ENCODE results near the gene PRPF40B.

The PRPF40B gene

GRCh38 chr12:49643135-49643534 lies 19.8 kb downstream of the PRPF40B start:
- Histone ChIP-seq H3K27me3 (ENCODE audit: control insufficient read depth, insufficient read depth, low read length) (no peaks in the 10 kb centered on the region), H3K9ac (ENCODE audit: low read length) (no peak overlapping the region), H3K4me3 (ENCODE audit: low read length) (no peak overlapping the region), H3K4me1 (ENCODE audit: control insufficient read depth, low read depth, low read length) (no peaks in the 10 kb centered on the region), H3K27ac (ENCODE audit: low read length) (no peak overlapping the region), H3K36me3 (ENCODE audit: control insufficient read depth, low read depth, low read length) (peaks cover 40% of the 10 kb centered on the region), H3K9me3 (ENCODE audit: control insufficient read depth, low read depth, low read length) (no peaks in the 10 kb centered on the region)

DNA sequence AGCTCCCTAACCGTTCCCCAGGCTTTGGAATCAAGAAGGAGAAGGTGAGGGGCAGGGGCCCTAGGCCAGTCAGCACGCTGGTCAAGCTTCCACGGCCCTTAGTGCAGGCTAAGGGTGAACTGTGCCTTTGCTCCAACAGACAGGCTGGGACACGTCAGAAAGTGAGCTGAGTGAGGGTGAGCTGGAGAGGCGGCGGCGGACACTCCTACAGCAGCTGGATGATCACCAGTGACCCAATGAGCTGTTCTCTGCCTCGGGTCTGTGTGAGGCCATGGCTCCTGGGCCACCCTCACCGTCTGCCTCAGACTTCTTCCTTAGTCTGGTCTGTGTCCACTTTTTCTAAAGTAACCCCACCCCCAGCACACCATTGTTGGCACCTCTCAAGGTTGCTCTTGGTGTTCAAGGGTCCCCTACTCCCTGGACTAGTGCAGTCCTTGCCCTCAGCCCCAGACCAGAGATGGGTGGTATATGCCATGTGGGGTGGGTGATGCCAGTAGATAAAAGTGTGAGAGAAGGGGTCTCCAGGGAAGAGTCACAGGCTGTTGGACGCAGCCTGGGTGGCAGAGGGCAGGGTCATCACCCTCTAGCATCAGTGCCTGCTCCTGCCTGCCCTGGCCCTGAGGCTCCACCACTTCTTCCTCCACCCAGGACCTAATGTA lies 20.7 kb downstream of the PRPF40B start:
- H3K27ac ChIP-seq (ENCODE audit: low read length), result no peak overlapping the region
- H3K27me3 ChIP-seq (ENCODE audit: control insufficient read depth, insufficient read depth, low read length), result no peaks in the 10 kb centered on the region
- H3K4me3 ChIP-seq (ENCODE audit: low read length), result no peak overlapping the region
- H3K4me1 ChIP-seq (ENCODE audit: control insufficient read depth, low read depth, low read length), result no peaks in the 10 kb centered on the region
- H3K9ac ChIP-seq (ENCODE audit: low read length), result no peak overlapping the region
- H3K9me3 ChIP-seq (ENCODE audit: control insufficient read depth, low read depth, low read length), result no peaks in the 10 kb centered on the region
- peaks cover 49% of the 10 kb centered on the region for H3K36me3 ChIP-seq (ENCODE audit: control insufficient read depth, low read depth, low read length)

GRCh38 chr12:49644620-49644994 lies 21.2 kb downstream of the PRPF40B start:
- Histone ChIP-seq H3K4me3 (ENCODE audit: low read length) (no peak overlapping the region), H3K36me3 (ENCODE audit: control insufficient read depth, low read depth, low read length) (peaks cover 52% of the 10 kb centered on the region), H3K9me3 (ENCODE audit: control insufficient read depth, low read depth, low read length) (no peaks in the 10 kb centered on the region), H3K27ac (ENCODE audit: low read length) (no peak overlapping the region), H3K27me3 (ENCODE audit: control insufficient read depth, insufficient read depth, low read length) (no peaks in the 10 kb centered on the region), H3K4me1 (ENCODE audit: control insufficient read depth, low read depth, low read length) (no peaks in the 10 kb centered on the region), H3K9ac (ENCODE audit: low read length) (no peak overlapping the region)

DNA sequence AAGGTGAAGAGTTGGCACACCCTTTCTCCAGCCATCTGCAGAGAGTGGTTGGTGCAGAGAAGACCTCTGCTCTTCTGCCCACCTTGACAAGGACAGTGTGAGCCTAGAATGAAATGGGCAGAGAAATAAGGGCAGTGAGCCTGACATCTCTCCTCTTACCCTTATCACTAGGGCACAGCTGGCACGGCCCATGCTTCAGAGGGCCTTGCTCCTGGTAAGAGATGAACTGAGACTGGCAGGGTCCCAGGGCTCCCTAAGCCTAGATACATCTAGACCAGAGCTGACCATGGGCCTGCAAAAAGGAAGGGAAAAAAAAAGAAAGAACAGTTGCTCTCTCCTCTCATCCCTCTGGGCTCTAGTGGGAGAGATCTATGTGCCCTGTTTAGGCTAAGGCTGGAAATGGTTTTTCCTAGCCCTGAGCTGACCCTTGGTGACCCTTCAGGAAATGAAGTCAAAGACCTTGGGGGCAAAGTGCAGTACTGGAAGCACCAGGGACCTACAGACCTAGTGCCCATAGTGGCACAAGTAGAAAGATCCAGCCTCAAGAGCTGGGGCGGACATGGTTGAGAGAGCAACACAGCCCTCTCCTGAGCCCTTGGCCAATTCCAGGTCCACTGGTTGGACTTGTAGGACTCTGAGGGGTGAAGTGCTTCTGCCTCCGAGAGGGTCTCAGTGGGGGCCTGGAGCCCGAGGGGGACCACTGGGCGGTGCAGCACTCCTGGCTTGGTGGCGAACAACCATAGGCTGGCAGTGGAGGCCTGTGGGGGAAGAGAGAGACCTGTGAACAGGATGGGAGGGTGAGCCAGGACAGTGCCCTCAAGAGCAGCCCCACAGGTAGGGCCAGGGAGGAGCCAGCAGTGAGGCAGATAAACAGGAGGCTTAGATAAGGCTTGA lies 22.0 kb downstream of the PRPF40B start:
- Histone ChIP-seq H3K9me3 (ENCODE audit: control insufficient read depth, low read depth, low read length) (no peaks in the 10 kb centered on the region), H3K27me3 (ENCODE audit: control insufficient read depth, insufficient read depth, low read length) (no peaks in the 10 kb centered on the region), H3K9ac (ENCODE audit: low read length) (no peak overlapping the region), H3K27ac (ENCODE audit: low read length) (no peak overlapping the region), H3K36me3 (ENCODE audit: control insufficient read depth, low read depth, low read length) (peaks cover 55% of the 10 kb centered on the region), H3K4me3 (ENCODE audit: low read length) (no peak overlapping the region), H3K4me1 (ENCODE audit: control insufficient read depth, low read depth, low read length) (no peaks in the 10 kb centered on the region)

- Histone ChIP-seq H3K4me1 (ENCODE audit: control insufficient read depth, low read depth, low read length) (no peaks in the 10 kb centered on the region), H3K4me3 (ENCODE audit: low read length) (no peak overlapping the region), H3K36me3 (ENCODE audit: control insufficient read depth, low read depth, low read length) (peaks cover 63% of the 10 kb centered on the region), H3K9me3 (ENCODE audit: control insufficient read depth, low read depth, low read length) (no peaks in the 10 kb centered on the region), H3K27me3 (ENCODE audit: control insufficient read depth, insufficient read depth, low read length) (no peaks in the 10 kb centered on the region), H3K9ac (ENCODE audit: low read length) (no peak overlapping the region), H3K27ac (ENCODE audit: low read length) (no peak overlapping the region)
These were observed 23.0 kb downstream of the PRPF40B start for GRCh38 chr12:49646331-49646830.

DNA sequence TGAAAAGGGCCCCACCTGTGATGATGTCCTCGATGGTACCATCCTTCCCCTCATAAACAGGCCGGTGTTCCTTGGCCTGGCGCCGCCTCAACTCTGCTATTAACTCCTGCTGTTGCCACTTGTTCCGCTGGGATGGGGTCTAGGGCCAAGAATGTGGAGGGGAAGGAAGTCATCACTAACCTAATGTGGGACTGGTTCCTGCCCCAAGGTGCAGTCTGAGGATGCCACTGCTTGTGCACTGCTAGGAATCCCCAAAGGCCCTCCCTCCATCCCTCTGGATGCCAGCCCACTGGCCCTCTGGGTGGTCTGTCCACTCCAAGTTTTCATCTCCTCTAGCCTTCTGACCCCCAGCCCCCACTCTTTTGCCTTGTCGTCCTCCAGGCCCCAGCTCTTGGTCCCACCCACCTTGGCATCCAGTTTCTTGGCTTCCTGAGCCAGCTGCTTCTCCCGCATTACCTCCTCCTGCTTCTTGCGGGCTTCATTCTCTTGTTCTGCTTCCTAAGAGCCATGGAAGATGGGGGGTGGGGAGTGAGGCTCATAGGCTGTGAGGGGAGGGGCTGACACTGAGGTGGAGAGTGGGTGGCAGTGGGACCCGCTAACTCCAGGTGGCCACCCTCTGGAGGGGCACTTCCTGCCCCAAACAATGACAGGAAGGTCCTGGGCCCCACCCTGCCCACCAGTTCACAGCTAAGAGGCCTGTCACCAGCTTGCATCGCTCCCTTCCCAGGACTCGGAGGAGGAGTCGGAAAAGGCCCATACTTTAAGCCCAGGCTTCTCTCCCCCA lies 23.7 kb downstream of the PRPF40B start:
- Histone ChIP-seq H3K27ac (ENCODE audit: low read length) (no peak overlapping the region), H3K36me3 (ENCODE audit: control insufficient read depth, low read depth, low read length) (peaks cover 60% of the 10 kb centered on the region), H3K27me3 (ENCODE audit: control insufficient read depth, insufficient read depth, low read length) (no peaks in the 10 kb centered on the region), H3K9me3 (ENCODE audit: control insufficient read depth, low read depth, low read length) (no peaks in the 10 kb centered on the region), H3K4me3 (ENCODE audit: low read length) (no peak overlapping the region), H3K4me1 (ENCODE audit: control insufficient read depth, low read depth, low read length) (no peaks in the 10 kb centered on the region), H3K9ac (ENCODE audit: low read length) (no peak overlapping the region)

GRCh38 chr12:49647827-49648711 lies 24.7 kb downstream of the PRPF40B start:
- Histone ChIP-seq H3K4me1 (ENCODE audit: control insufficient read depth, low read depth, low read length) (no peaks in the 10 kb centered on the region), H3K36me3 (ENCODE audit: control insufficient read depth, low read depth, low read length) (peaks cover 53% of the 10 kb centered on the region), H3K9me3 (ENCODE audit: control insufficient read depth, low read depth, low read length) (no peaks in the 10 kb centered on the region), H3K27ac (ENCODE audit: low read length) (no peak overlapping the region), H3K9ac (ENCODE audit: low read length) (no peak overlapping the region), H3K27me3 (ENCODE audit: control insufficient read depth, insufficient read depth, low read length) (no peaks in the 10 kb centered on the region), H3K4me3 (ENCODE audit: low read length) (no peak overlapping the region)

- no peak overlapping the region for H3K9ac ChIP-seq (ENCODE audit: low read length)
- no peak overlapping the region for H3K27ac ChIP-seq (ENCODE audit: low read length)
- H3K27me3 ChIP-seq (ENCODE audit: control insufficient read depth, insufficient read depth, low read length), result no peaks in the 10 kb centered on the region
- H3K4me3 ChIP-seq (ENCODE audit: low read length), result no peak overlapping the region
- H3K36me3 ChIP-seq (ENCODE audit: control insufficient read depth, low read depth, low read length), result peaks cover 53% of the 10 kb centered on the region
- no peaks in the 10 kb centered on the region for H3K4me1 ChIP-seq (ENCODE audit: control insufficient read depth, low read depth, low read length)
- no peaks in the 10 kb centered on the region for H3K9me3 ChIP-seq (ENCODE audit: control insufficient read depth, low read depth, low read length)
These were observed 25.3 kb downstream of the PRPF40B start for GRCh38 chr12:49648712-49649003.

- H3K9ac ChIP-seq (ENCODE audit: low read length), result no peak overlapping the region
- no peaks in the 10 kb centered on the region for H3K9me3 ChIP-seq (ENCODE audit: control insufficient read depth, low read depth, low read length)
- H3K27ac ChIP-seq (ENCODE audit: low read length), result no peak overlapping the region
- H3K4me1 ChIP-seq (ENCODE audit: control insufficient read depth, low read depth, low read length), result no peaks in the 10 kb centered on the region
- H3K36me3 ChIP-seq (ENCODE audit: control insufficient read depth, low read depth, low read length), result peaks cover 52% of the 10 kb centered on the region
- no peak overlapping the region for H3K4me3 ChIP-seq (ENCODE audit: low read length)
- no peaks in the 10 kb centered on the region for H3K27me3 ChIP-seq (ENCODE audit: control insufficient read depth, insufficient read depth, low read length)
These were observed 26.1 kb downstream of the PRPF40B start for GRCh38 chr12:49649445-49649844.

- Histone ChIP-seq H3K4me1 (ENCODE audit: control insufficient read depth, low read depth, low read length) (no peaks in the 10 kb centered on the region), H3K36me3 (ENCODE audit: control insufficient read depth, low read depth, low read length) (peaks cover 56% of the 10 kb centered on the region)
These were observed 26.5 kb downstream of the PRPF40B start for GRCh38 chr12:49649892-49650291.

DNA sequence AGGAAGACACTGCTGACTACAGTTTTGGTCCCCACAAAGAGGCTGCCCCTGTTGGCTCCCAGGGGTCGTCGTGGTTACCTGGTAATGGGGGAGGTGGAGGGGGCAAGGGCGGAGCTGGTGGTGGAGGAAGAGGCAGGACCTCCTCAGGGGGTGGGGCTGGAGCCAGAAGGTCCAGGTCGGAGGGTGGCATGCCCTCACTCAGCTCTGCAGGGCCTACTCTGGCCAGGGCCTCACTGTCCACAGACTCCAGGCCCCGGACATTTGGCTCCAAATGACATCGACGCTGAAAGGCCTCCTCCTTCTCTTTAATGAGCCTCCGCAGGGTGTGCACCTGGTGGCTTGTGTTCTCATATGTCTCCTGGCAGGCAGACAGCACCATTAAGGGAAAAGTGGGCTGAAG lies 28.5 kb downstream of the PRPF40B start:
- no peak overlapping the region for H3K27ac ChIP-seq (ENCODE audit: low read length)
- H3K4me1 ChIP-seq (ENCODE audit: control insufficient read depth, low read depth, low read length), result no peaks in the 10 kb centered on the region

More at GRCh38 chr12:49649892-49650291, 26.5 kb downstream of the PRPF40B start:
- Histone ChIP-seq H3K9ac (ENCODE audit: low read length) (no peak overlapping the region), H3K27ac (ENCODE audit: low read length) (no peak overlapping the region), H3K27me3 (ENCODE audit: control insufficient read depth, insufficient read depth, low read length) (no peaks in the 10 kb centered on the region), H3K9me3 (ENCODE audit: control insufficient read depth, low read depth, low read length) (no peaks in the 10 kb centered on the region), H3K4me3 (ENCODE audit: low read length) (no peak overlapping the region)

More for the DNA sequence above, 28.5 kb downstream of the PRPF40B start:
- Histone ChIP-seq H3K9ac (ENCODE audit: low read length) (no peak overlapping the region), H3K9me3 (ENCODE audit: control insufficient read depth, low read depth, low read length) (no peaks in the 10 kb centered on the region), H3K4me3 (ENCODE audit: low read length) (no peak overlapping the region), H3K27me3 (ENCODE audit: control insufficient read depth, insufficient read depth, low read length) (no peaks in the 10 kb centered on the region), H3K36me3 (ENCODE audit: control insufficient read depth, low read depth, low read length) (peaks cover 52% of the 10 kb centered on the region)
